Smooth muscle cell (in vitro differentiated cells): ENCODE measurements around the gene MEF2B. TPM values are rescaled to one million over a fixed set of nuclear protein-coding genes. Genes with fewer than 3 reads are reported as not detected.

Experiments
- DNase-seq: peaks from one replicate; lab custom pipeline; 2025; ENCODE audit not compliant: unreplicated experiment; lab: John Stamatoyannopoulos, UW
- H2AFZ ChIP-seq: fragments of 200-600 bp; sonication (generic); 2 replicates; pipeline ENCODE4 v1.6.0; 2016; ENCODE audit warnings: antibody characterized with exemption, low read depth, mild to moderate bottlenecking
- H3F3A ChIP-seq: fragments of 200-600 bp; sonication (generic); 2 replicates; pipeline ENCODE4 v1.6.0; 2017; ENCODE audit warnings: antibody characterized with exemption, low read depth
- H3K27ac ChIP-seq: fragments of 200-600 bp; sonication (generic); 2 replicates; pipeline ENCODE4 v1.5.1; 2016; ENCODE audit warnings: low read depth, mild to moderate bottlenecking
- H3K27me3 ChIP-seq: fragments of 200-600 bp; sonication (generic); 2 replicates; pipeline ENCODE4 v1.6.1; 2016; ENCODE audit warnings: low read depth, mild to moderate bottlenecking
- H3K36me3 ChIP-seq: fragments of 200-600 bp; sonication (generic); 2 replicates; pipeline ENCODE4 v1.5.1; 2016; ENCODE audit warnings: low read depth
- H3K4me1 ChIP-seq: fragments of 200-600 bp; sonication (generic); 2 replicates; pipeline ENCODE4 v1.5.1; 2016; ENCODE audit warnings: low read depth
- H3K4me2 ChIP-seq: fragments of 200-600 bp; sonication (generic); 2 replicates; pipeline ENCODE4 v1.6.0; 2016; ENCODE audit warnings: mild to moderate bottlenecking
- H3K4me3 ChIP-seq: fragments of 200-600 bp; sonication (generic); 2 replicates; pipeline ENCODE4 v1.5.1; 2016; ENCODE audit warnings: mild to moderate bottlenecking
- H3K79me2 ChIP-seq: fragments of 200-600 bp; sonication (generic); 2 replicates; pipeline ENCODE4 v1.6.0; 2016; ENCODE audit warnings: low read depth, mild to moderate bottlenecking
- H3K9ac ChIP-seq: fragments of 200-600 bp; sonication (generic); 2 replicates; pipeline ENCODE4 v1.6.0; 2016; ENCODE audit warnings: low read depth
- H3K9me3 ChIP-seq: fragments of 200-600 bp; sonication (generic); replicated peaks from 2 replicates; pipeline ENCODE4 v1.5.1; 2016; ENCODE audit warnings: low read depth
- H4K20me1 ChIP-seq: fragments of 200-600 bp; sonication (generic); 2 replicates; pipeline ENCODE4 v1.6.0; 2016; ENCODE audit warnings: low read depth
- WGBS: methylation state at CpG from one replicate; pipeline ENCODE4 v1.1.7; 2016; ENCODE audit warnings: low lambda C conversion rate; 5-methylcytosine and 5-hydroxymethylcytosine counted together
- polyA plus RNA-seq: library from polyadenylated mRNA; unstranded; fragments of >200 nt; fragmentation: Nextera tagmentation; extraction: Ambion mirVana; gene quantifications from 2 replicates; pipeline ENCODE4 v1.2.1, GENCODE V29; 2016
- total RNA-seq: library from RNA; depleted of rRNA; stranded (reverse); fragments of >200 nt; gene quantifications from 2 replicates; pipeline ENCODE4 v1.2.3, GENCODE V29; 2014
- TF ChIP-seq, protein P1 (sequence below): fragments of 200-600 bp; sonication (generic); IDR thresholded peaks from 2 replicates; pipeline ENCODE4 v1.5.1; 2017; ENCODE audit warnings: borderline replicate concordance, mild to moderate bottlenecking, antibody characterized with exemption; ENCODE audit not compliant: insufficient read depth, poor library complexity, severe bottlenecking

The MEF2B gene
- total and polyA plus RNA-seq, 2 experiments from 2014 or later: 2.9 TPM; not detected in 1

DNA sequence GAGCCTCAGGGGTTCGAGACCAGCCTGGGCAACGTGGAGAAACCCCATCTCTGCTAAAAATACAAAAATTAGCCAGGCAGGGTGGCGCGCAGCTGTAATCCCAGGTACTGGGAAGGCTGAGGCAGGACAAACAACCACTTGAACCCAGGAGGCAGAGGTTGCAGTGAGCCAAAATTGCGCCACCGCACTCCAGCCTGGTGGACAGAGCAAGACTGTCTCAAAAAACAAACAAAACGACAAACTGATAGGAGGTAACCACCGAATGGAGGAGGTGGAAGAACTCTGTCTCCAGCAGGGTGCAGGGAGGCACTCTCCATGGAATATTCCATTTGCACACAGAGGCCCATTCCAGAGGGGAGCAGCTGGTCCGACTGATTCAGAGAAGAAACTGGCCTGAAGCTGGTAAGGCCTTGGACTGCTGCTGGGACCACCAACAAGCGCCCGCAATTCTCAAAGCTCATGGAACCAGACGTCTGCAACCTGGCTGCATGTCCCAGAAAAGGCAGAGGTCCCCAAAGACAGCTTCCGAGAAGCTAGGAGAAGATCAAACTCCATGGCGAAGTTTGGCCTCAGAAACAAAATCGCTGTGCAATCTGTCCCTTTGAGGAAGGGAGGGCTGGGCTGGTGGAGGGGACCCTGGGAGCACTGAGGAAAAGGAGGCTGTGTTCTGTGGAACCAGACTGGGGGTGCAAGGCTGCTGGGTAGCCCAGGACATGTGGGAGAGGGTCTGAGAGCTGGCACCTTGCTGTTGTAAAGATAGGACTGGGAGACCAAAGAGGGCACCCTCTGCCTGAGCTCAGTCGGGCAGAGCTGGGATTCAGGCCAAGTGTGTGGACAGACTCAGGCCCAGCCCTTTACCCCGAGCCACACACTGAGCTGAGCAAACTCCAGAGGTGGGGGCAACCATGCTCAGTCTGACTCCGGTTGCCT lies 71.1 kb downstream of the MEF2B start:
- DNase-seq: no peak
- 91% methylated on average over 17 of the region's 18 CpGs for WGBS

DNA sequence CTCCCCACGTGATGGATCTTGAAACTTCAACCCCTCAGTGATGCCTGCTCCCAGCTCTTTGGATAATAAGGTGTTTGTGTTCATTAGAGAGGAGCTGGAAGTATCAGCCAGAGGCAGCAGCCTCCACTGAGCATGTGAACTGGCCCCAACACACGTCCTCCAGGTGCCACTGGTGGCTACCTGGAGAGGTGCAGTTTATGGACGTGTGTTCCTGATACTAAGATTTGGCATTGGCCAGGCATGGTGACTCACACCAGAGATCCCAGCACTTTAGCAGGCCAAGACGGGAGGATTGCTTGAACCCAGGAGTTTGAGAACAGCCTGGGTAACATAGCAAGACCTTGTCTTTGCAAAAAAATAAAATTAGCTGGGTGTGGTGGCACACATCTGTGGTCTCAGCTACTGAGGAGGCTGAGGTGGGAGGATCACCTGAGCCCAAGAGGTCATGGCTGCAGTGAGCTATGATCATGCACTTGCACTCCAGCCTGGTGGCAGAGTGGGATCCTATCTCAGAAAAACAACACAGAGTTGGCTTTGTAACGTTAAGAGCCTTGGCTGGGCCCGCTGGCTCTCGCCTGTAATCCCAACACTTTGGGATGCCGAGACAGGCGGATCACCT lies 71.9 kb downstream of the MEF2B start:
- Histone ChIP-seq H3K4me3 (no peak overlapping the region), H3K79me2 (no peaks in the 10 kb centered on the region), H3K9ac (no peak overlapping the region), H2AFZ (no peak overlapping the region), H3K36me3 (no peaks in the 10 kb centered on the region), H3F3A (no peaks in the 10 kb centered on the region), H3K9me3 (no peaks in the 10 kb centered on the region), H3K4me2 (no peak overlapping the region), H3K27ac (no peak overlapping the region), H4K20me1 (peaks cover 13% of the 10 kb centered on the region), H3K27me3 (no peaks in the 10 kb centered on the region), H3K4me1 (no peaks in the 10 kb centered on the region)
- TF ChIP-seq, protein P1, sequence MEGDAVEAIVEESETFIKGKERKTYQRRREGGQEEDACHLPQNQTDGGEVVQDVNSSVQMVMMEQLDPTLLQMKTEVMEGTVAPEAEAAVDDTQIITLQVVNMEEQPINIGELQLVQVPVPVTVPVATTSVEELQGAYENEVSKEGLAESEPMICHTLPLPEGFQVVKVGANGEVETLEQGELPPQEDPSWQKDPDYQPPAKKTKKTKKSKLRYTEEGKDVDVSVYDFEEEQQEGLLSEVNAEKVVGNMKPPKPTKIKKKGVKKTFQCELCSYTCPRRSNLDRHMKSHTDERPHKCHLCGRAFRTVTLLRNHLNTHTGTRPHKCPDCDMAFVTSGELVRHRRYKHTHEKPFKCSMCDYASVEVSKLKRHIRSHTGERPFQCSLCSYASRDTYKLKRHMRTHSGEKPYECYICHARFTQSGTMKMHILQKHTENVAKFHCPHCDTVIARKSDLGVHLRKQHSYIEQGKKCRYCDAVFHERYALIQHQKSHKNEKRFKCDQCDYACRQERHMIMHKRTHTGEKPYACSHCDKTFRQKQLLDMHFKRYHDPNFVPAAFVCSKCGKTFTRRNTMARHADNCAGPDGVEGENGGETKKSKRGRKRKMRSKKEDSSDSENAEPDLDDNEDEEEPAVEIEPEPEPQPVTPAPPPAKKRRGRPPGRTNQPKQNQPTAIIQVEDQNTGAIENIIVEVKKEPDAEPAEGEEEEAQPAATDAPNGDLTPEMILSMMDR: no peak
- DNase-seq: no peak
- WGBS: 90% methylated on average over 9 of the region's 9 CpGs

More for the DNA sequence above, 71.1 kb downstream of the MEF2B start:
- no peaks in the 10 kb centered on the region for H3K79me2 ChIP-seq
- H3K27ac ChIP-seq: no peak overlapping the region
- H3K4me1 ChIP-seq: no peaks in the 10 kb centered on the region
- no peaks in the 10 kb centered on the region for H3K27me3 ChIP-seq
- H3K9me3 ChIP-seq: no peaks in the 10 kb centered on the region
- H4K20me1 ChIP-seq: peaks cover 10% of the 10 kb centered on the region
- TF ChIP-seq, protein P1: no peak
- H3K4me3 ChIP-seq: no peak overlapping the region
- no peaks in the 10 kb centered on the region for H3F3A ChIP-seq
- no peak overlapping the region for H2AFZ ChIP-seq
- H3K36me3 ChIP-seq: no peaks in the 10 kb centered on the region
- H3K4me2 ChIP-seq: no peak overlapping the region
- H3K9ac ChIP-seq: no peak overlapping the region

DNA sequence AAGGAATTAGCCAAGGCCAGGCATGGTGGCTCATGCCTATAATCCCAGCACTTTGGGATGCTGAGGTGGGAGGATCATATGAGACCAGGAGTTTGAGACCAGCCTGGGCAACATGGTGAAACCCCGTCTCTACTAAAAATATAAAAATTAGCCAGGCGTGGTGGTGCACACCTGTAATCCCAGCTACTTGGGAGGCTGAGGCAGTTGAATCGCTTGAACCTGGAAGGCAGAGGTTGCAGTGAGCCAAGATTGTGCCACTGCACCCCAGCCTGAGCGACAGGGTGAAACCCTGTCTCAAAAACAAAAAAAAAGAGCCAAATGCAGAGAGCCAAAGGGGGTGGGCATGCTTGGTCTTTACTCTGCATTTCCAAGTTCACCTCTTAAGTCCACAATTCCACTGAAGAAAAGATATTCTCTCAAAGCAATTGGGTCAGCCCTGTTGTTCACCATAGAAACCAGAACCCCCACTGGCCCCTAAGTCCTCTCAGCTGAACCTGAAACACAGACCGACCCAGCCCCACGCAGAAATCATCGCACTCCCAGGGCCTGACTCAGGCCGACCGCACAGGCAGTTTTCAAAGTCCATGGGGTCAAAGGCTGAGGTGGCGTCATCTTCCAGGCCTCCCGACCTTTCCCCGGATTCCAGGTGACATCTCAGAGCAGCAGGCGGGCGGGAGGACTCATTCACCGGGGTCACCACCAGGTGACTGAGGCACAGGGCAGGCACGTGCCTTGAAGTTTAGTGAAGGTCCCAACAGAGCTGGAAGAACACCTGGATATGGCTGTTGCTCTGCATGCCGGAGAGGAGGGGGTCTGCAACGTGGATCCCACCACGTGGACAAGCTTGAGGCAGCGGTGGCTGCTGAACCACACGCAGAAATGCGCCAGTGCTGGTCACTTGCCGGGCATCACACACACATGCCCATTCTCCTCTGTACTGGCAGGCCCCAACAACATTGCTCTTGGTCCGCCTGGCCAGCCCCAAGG lies 73.1 kb downstream of the MEF2B start:
- Histone ChIP-seq H4K20me1 (peaks cover 13% of the 10 kb centered on the region), H3K79me2 (no peaks in the 10 kb centered on the region), H3F3A (no peaks in the 10 kb centered on the region), H3K27me3 (no peaks in the 10 kb centered on the region), H3K4me1 (no peaks in the 10 kb centered on the region), H3K36me3 (no peaks in the 10 kb centered on the region), H3K4me3 (no peak overlapping the region), H3K4me2 (no peak overlapping the region), H3K9me3 (no peaks in the 10 kb centered on the region), H2AFZ (no peak overlapping the region), H3K9ac (no peak overlapping the region), H3K27ac (no peak overlapping the region)
- 94% methylated on average over 24 of the region's 24 CpGs for WGBS
- TF ChIP-seq, protein P1: no peak
- DNase-seq: no peak
